Heart left ventricle (tissue), 13 donors: ENCODE measurements around the gene UBE3A.

Source experiments
- CTCF ChIP-seq, 12 donors: fragments of 200-600 bp; sonication (generic) in 4 of 12; IDR thresholded peaks; one replicate each; pipeline versions ENCODE4 v1.5.0 to v1.8.0; 2018 to 2022; ENCODE audit warnings: antibody characterized with exemption in 12 of 12, mild to moderate bottlenecking in 5 of 12
- POLR2A ChIP-seq, 2 donors: fragments of 450-650 bp; IDR thresholded peaks; one replicate each; pipeline ENCODE4 v1.6.1; 2017; ENCODE audit warnings: antibody characterized with exemption in 2 of 2, mild to moderate bottlenecking in 2 of 2, moderate library complexity in 2 of 2
- donor health status: ischemic (EF 13 %, LVEDD 7.1; RV severe dilation, severe dysfunction).
- donor health status: DM: no; HTN: yes; CAD: no.
- donor health status: DM: no; HTN: no; CAD: no.
- donor health status: ischemic (EF 25% LVEDD 6.9; RV normal size, moderate dysfunction).
- donor health status: ischemic (EF 25% LVEDD 5.7; RV mildly dilated, moderate dysfunction).
- donor health status: ischemic (EF 35%, LVEDD 5.7; RV mildly dilated, moderate dysfunction).
- donor health status: nonischemic (EF 11% LVEDD 7.7; RV severe dilation, severe dysfunction).
- donor health status: DM: yes; HTN: yes; CAD: no.
- donor health status: PGD.
- donor health status: ischemic (EF 29% LVEDD 5.4; RV normal size, mild dysfunction).
- donor health status: nonischemic (EF 23%, LVEDD 6.1; RV moderate dilation, normal function).

GRCh38 chr15:25487226-25487884 lies 48.5 kb upstream of the UBE3A start:
- TF ChIP-seq CTCF (IDR thresholded peaks at IDR 0.05) (no peak), POLR2A (IDR thresholded peaks at IDR 0.05) (no peak)
